HG03558 (cell line): Measurements from ENCODE around the gene MRRF.
"Not testable (repeated sequence)": the region's sequence is repeated elsewhere in the genome, so short reads cannot be mapped to it uniquely, and the experiment has no call there.

Experiments used
- ATAC-seq: cut with Tn5 transposase; IDR thresholded peaks from one replicate; pipeline ENCODE4 v1.9.1; 2021; ENCODE audit warnings: moderate number of reproducible peaks; ENCODE audit not compliant: unreplicated experiment; ENCODE audit errors: extremely low read depth

MRRF gene

DNA sequence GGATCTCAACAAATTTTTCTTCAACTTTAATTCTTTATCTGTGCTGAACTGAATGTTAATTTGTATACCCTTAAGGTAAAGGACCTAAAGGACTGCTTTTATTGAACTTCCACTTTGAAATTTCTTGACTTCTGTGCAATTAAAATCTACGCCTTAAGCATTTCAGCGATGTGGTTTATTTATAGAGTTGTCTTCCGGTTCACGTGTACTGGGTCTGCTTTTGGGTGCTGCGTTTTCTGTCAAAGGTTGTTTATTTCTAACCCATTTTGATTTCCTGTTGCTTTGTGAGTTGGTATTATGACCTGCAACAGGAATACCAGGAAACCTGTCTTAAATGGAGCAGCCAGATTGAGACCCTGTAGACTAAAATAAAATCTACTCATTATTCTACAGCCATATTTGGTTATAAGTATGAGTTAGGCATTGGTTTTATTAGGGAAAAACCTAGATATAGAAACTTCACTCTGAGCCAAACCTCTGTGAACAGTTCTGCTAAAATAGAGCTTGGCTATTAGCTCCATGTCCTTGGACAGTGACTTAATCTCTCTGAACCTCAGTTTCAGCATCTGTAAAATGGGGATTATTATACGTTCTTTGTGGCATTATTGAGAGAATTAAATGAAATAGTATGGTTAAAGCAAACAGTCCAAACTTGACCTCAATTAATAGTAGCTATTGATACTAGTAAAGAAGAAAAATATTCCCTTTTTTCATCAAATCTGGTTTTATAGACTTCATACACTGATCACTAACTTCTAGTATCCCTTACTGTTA lies 3.5 kb downstream of the MRRF start:
- no peak for ATAC-seq

DNA sequence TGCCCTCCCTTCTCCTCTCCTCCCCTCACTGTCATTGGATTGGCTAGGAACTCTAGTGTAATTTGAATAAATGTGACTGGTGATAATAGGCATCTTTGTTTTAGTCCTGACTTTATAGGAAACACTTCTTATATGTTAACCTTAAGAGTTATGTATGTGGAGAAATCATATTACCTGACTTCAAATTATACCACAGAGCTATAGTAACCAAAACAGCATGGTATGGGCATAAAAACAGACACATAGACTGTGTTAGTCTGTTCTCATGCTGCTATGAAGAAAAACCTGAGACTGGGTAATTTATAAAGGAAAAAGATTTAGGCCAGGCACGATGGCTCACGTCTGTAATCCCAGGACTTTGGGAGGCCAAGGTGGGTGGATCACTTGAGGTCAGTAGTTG lies 9.4 kb downstream of the MRRF start:
- no peak for ATAC-seq

DNA sequence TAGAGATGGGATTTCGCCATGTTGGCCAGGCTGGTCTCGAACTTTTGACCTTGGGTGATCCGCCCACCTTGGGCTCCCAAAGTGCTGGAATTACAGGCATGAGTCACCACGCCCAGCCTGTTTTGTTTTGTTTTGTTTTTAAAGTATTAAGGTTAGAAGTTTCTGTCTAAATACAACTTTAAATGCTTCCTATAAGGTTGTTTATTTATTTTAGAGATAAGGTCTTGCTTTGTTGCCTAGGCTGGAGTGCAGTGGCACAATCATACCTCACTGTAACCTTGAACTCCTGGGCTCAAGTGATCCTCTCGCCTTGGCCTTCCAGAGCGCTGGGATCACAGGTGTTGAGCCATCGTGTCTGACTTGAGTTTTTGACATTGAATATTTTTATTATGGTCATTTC lies 11.4 kb downstream of the MRRF start:
- no peak for ATAC-seq

DNA sequence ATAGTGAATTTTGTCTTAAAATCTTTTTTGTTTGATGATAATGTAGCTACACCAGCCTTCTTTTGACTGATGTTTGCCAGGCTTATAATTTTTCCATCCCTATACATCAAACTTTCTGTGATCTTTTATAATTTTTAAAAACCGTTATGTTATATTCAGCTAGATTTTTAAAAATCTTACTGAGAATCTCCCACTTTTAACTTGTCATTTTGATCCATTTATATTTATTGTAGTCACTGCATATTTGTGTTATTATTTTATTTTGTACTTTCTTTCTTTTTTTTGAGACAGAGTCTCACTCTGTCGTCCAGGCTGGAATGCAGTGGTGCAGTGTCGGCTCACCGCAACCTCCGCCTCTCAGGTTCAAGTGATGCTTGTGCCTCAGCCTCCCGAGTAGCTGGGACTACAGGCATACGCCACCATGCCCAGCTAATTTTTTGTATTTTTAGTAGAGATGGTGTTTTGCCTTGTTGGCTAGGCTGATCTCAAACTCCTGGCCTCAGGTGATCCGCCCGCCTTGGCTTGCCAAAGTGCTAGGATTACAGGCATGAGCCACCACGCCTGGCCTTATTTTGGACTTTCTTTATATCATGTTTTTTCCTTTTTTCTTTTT lies 12.7 kb downstream of the MRRF start:
- ATAC-seq: no peak

DNA sequence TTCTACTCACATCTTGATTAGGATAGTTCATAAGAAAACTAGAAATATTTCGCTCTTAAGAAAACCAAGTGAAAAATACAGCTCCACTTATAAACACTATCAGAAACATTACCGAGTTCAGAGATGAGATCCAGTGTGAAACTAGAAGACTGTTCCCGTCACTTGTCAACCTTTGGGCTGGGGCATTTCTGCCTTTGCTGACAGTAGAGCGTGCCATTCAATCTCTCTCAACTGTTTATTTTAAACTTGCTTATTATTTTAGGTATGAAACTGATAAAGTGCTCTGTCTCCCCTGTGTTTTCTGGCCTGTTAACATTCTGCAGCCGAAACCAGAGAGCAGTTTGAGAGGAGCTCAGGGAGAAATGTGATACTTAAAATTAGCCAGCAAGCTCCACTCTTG lies 16.7 kb downstream of the MRRF start:
- no peak for ATAC-seq

DNA sequence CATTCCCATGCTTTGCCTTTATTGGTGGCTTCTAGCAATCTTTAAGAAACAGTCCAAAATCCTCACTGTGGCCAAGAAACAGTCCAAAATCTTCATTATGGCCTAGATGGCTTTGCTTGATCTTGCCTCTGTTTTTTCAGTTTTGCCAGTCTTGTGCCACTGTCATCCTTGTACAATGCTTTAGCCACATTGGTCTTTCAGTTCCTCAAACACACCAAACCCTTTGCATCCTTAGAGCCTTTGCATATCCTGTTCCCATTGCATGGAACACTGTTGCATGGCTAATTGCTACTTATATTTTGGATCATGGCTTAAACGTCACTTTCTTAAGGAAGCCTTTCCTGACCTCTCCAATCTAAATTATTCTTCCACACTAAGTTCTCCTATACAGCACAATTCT lies 22.1 kb downstream of the MRRF start:
- no peak for ATAC-seq

DNA sequence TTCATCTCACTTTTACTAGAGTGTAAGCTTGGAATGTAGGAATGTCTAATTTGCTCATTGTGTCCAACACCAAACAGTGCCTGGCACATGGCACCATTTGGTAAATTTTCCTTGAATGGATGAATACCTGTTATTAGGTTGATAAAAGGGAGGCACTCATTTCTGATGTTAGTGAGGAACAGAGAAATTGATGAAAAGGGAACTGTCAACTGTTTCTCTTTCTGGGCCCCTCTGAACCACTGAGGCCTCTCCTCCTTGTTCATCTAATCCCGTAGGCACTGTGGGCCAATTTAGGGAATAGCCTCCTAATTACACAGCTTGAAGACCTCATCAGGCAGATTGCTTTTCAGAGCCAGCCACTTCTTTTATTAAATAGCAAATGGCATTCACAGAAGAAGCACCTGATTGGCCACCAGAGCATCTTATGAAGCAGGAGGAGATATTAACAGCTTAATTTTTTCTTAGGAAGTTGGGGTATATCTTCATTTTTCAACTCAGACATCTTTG lies 22.6 kb downstream of the MRRF start:
- ATAC-seq: no peak

DNA sequence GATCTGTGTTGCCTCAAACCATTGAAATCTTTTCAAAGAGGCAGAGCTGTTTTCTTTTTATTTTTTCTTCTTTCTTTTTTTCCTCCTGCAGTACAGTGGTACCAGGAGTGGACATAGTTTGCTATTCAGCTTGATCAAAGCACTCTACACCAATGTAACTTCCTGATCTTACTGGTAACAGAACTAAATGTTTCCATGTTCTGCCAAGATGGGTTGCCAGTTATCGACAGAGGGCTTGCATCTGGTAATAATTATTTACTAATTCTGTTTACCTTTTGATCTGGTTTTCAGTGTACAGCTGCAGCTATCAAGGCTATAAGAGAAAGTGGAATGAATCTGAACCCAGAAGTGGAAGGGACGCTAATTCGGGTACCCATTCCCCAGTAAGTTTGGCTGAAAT lies 26.8 kb downstream of the MRRF start:
- no peak for ATAC-seq

DNA sequence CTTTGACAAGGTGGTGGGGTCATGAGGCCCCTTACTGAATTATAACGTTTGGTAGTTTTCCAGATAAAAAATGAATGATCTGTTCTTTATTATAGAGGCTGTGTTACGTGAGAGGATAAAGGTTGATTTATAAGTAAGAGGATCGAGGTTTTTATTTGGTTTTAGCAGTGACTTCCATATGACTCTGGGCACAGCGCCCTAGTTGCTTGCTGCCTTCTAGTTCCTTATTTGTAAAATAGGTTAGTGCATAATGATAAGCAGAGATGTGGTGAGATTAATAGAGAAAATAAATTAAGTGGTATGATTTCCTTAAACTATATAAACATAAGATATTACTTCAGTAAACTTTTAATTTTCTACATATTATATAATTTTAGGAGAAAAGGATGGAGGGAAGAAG lies 29.8 kb downstream of the MRRF start:
- ATAC-seq: no peak

DNA sequence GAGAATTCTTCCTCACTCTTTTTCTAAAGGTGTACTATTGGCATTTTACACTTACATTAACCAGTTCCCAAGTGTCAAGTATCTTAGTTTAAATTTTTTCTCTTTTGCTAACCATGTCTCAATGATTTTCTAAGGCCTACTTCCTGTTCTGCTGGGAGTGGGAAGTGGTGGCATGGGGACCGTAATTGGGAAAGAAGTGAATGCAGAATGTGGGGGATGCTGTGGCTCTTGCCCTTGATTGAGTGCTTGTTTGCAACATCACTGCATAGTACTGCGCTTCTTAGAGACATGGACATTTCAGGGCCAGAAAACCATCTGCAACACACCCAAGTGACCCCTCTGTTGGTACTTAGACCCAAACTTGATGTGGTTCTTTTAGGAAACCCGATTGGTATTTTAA lies 32.8 kb downstream of the MRRF start:
- no peak for ATAC-seq

DNA sequence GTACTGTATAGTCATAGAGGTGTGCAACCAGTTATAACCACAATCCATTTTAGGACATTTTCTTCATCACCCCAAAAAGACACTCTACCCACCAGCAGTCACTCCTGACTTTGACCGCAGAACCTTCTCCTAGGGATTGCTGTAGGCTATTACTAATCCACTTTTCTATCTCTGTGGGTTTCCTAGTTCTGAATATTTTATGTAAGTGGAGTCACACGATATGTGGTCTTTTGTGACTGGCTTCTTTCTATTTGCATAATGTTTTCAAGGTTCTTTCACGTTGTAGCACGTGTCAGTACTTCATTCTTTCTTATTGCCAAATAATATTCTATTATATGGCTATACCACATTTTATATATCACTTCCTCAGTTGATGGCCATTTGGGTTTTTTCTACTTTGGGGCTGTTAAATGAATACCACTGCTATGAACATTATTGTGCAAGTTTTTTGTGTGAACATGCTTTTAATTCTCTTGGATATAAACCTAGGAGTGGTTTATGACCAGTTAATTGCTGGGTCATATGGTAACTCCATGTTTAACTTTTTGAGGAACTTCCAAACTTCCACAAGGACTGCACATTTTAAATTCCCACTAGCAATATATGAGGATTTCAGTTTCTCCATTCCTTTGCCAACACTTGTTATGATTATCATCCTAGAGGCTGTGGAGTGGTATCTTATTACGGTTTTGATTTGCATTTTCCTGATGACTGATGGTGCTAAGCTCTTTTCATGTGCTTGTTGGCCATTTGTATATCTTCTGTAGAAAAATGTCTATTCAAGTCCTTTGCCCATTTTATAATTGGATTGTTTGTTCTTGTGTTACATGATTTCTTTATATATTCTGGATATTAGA lies 37.8 kb downstream of the MRRF start:
- no peak for ATAC-seq

DNA sequence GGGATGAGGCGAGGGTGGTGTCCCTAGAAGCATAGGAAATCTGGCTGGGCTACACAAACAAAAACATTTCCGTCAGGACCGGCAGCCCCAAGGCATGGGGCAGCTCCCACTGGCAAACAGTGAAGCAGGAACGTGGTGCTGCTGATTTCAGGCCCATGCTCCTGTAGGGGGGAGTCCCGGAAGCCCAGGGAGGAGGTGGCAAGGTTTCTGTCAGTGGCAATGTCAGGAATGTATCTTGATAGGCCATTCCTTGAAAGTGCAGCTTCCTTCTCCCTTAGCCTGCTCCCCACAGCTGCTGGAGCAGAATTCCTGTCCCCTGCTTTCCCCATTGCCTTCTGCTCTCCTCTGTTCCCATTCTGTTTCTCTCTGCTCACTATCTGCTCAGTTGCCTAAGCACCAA lies 42.4 kb downstream of the MRRF start:
- ATAC-seq: no peak

DNA sequence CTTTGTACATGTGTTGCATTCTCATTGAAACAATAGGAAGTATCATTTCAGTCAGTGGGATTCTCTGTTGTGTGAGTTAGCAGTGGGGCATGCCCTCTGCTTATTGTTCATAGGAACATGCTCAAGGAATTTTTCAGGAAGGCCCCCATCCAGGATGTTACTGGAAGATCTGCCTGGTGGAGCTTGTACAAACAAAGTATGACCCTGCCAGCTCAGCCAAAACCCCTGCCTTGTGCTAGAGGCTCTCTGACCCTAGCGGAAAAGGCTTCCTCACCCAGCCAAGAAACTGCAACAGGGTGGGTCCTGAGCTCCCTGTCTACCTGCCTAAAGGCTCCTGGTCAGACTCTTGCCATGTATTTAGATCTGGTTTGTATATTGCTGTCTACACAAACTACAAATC lies 43.2 kb downstream of the MRRF start:
- ATAC-seq: no peak

DNA sequence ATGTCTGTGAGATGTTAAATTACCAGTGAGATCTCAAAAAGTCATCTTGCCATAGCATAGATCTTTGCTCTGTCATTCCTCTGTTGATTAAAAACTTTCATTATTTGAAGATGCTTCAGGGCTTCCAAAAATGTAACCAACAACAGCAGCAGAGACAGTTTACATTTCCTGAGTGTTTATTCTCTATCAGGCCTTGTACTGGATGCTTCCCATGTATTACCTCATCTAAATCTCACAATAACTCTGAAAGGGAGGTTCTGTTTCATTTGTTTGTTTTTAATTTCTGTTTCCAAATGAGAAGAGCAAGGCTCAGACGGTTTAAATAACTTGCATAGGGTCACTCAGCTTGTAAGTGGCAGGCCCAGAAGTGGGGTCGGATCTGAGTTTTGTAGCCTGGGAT lies 45.2 kb downstream of the MRRF start:
- no peak for ATAC-seq

DNA sequence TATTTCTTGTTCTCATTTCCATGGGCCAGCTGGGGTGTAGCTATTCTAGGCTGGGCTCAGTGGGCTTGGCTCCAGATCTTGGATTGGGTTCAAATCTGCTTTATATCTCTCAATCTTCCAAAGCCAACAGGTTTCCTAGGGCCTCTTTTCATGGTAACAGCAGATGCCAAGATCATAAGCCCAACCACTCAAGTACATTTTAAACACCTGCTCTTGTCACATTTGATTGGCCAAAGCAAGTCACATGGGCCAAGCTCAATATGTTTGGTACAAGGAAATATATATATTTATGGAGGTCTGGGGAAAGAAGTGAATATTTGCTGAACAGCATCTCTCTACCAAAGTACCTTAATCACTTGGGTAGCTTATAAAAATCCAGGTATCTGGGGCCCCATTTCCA lies 49.5 kb downstream of the MRRF start:
- no peak for ATAC-seq

DNA sequence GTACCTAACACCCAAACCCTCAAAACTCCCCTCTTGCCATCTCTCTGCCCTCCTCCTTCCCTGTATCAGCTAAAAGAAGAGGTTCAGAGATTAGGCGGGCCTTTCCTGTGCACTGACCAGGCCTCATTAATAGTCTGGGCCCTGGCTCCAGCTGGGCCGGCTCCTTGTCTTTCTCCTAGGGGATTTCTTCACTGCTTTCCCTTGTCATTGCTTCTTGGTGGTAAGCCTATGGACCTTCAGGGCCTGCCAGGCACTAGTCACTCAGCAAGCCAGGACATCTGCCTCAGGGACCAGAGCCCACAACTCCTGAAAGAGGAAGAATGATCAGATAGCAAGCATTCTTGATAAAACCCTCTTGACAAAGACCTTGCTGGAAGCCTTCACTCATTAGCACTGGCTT lies 50.9 kb downstream of the MRRF start:
- ATAC-seq: no peak

DNA sequence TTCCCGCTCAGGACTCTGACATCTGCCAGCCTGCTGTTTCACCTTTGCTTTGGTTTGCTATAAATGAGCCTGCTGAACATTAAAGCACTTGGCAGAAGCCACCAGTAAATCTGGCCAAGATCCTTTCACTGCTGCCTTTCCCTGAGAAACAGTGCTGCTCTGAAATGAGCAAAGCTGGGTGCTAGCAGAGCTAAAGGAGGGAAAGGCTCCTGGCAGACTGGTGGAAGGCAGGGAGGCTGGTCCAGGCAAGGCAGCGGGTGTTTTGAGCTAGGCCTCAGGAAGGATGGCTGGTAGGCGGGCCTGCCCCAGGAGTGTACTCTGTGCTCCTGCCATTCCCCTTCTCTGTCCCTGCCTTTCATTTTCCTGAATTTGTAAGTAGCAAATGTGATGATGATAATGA lies 53.6 kb downstream of the MRRF start:
- ATAC-seq: no peak

DNA sequence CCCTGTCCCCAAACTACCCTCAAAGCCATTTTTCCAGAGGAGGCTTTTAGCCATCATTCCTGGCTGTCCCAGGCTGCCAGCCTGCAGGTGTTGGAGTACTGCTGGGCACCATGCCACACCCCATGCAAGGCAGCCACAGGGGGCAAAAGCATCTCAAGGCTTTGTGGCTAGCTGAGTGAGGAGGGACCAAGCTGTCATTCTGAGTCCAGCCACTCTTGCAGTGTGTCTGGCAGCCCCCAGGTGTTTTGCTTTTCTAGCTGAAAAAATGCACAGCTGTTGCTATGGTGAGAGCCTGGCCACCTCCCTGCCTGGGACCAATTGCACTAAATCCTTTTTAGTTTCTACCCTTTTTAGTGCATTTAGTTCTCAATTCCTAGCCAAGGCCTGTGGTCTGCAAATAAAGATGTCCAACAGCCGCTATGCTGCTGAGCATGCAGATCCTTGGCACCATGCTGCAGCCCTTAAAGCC lies 55.8 kb downstream of the MRRF start:
- no peak for ATAC-seq

DNA sequence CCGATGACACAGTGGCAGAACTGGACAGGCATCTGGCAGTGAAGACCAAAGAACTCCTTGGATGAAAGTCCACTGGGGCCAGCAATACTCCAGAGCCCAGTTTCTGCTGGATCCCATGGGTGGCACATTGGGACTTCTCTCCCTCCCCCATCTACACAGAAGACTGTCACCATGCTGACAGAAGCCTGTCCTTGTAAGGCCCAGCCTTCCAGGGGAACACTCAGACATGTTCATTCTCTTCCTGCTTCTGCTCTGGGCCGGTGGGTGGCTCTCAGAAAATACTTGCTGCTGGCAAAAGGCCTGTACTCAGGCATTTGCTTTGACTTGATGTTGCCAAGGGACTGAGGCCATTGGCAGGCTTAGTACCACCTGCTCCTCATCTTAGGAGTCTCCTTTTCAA lies 57.9 kb downstream of the MRRF start:
- no peak for ATAC-seq

DNA sequence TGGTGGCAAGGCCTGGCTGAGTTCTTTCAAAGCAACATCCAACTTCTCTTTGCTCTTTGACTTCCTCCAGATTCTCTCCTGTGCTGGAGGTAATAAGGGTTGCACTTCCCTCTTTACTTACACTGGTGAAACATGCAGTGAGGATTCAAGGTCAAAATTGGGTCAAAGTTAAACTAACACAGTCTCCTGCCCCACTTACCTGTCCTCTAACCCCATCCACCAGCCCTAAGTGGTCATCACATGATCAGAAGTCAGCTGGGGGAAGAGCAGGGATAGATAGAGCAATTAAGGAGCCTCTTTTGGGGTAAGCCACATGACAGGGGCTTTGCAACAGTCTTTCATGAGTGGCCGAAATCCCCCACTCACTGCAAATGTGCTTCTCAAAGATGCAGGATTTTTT lies 60.0 kb downstream of the MRRF start:
- ATAC-seq: not testable (repeated sequence)

DNA sequence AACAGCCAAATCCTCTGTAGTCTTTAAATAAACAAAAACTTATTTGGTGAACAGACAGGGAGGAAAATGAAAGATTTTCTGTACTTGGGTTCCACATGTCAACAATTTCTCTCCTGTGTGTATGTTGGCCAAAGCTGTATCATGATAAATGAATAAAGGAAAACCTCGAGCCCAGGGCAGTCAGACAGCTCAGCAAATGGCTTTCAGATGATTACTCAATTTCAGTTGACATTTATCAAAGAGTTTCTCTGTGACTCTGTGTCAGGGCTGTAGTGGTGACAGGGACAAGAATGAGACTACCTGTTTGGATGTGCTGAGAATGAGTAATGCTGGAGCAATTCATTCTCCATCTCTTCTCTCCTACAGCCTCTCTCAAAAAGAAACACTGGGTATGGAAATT lies 60.4 kb downstream of the MRRF start:
- no peak for ATAC-seq
